Activated naive CD4-positive, alpha-beta T cell (primary cell): ENCODE data around the gene KCNMB1.
A peak's percentile ranks its signal among the peaks of the same experiment; 100 is the strongest.

Experiments used
- DNase-seq, 4 experiments: peaks; one replicate each; lab custom pipeline; 2025; lab: John Stamatoyannopoulos, UW

Gene KCNMB1

GRCh38 chr5:170414786-170415185, 25.6 kb upstream of the KCNMB1 start:
- no peak for DNase-seq

DNA sequence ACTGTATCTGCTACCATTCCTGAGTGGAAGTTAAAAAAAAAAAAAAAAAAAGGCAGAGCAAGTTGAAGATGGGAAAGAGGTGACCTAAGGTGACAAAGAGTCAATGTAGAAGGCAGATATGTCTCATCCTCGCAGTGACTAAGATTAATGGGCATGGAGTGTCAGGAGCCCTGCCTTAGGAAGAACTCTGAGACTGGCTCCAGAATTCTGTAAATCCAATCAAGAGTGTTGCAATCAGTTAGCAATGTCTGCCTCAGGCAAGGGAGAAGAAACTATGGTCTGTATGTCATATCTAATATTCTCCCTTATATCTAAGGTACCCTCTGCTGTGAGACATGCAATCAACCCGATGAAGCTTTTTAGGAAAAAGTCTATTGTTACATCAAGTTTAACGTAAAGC, 24.7 kb upstream of the KCNMB1 start:
- DNase-seq: no peak

- no peak for DNase-seq
Measured at GRCh38 chr5:170411100-170411499, 21.9 kb upstream of the KCNMB1 start.

DNA sequence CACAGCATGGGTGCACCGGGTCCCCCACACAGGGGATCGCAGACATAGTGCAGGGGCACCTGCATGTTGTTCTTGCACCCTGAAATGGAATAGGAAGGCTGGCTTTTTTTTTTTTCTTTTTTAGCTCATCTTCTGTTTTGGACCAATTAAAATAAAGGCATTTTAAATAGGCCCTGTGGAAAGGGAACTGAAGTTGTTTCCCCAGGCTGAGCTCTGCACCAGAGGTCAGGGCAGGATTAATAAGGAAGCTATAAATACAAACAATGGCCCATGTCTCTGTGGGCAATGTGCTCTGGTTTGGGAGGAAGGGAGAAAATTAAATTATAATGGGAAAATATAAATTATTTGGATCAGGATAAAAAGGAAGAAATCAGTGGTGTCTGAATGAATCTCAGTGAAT, 21.2 kb upstream of the KCNMB1 start:
- no peak for DNase-seq

DNA sequence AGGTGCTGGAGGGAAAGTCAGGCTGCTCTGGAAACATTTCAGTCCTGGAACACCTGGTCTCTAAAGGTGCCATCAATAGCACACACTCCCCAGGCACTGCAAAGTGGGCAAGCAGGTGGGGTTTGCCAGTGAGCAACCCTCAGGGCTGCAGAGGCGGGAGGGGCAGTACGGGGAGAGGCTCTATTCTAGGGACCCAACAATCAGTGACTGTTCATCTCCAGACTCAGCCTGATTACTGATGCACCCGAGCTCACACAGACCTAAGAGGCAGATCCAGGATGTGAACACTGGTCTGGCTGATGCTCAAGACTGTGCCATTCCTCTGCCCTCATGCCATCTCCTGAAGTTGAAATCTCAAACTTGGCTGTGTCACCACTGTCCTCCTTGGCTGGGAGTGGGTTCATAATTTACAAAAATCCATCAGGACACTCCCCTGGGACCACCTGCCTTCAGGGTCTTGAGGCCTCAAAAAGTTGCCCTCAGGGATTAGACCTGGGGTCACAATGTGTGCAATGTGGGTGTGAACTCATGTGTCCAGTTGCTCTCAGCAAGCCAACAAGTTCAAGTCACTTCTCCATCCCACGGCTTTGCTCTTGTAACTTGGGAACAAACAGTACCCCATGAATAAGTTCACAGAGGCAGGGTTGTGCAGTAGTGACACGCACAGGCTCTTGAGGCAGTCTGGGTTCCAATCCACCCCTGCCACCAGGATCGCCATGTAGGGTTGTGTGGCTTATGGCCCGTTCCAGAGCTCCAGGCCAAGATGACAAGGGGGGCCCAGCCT, 19.9 kb upstream of the KCNMB1 start:
- DNase-seq: no peak

- no peak for DNase-seq
Measured at GRCh38 chr5:170408226-170408625, 19.1 kb upstream of the KCNMB1 start.

DNA sequence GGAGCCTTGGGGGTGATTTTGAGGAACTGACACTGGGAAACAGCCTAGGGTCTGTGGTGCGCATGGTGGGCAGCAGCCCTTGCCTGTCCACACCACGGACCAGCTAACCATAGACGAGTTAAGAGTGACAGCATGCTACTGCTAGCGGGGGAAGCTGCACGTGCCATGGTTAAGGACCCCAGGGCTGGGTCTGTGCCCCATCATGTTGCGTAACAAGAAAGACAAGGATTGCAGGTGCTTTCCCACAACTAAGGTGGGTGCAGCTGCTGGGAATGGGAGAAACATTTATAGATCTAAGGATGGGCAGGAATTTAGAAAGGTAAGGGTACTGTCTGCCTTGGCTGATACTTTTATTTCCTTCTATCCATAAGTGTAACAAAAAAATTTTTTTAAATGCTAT, 17.9 kb upstream of the KCNMB1 start:
- DNase-seq: no peak

DNA sequence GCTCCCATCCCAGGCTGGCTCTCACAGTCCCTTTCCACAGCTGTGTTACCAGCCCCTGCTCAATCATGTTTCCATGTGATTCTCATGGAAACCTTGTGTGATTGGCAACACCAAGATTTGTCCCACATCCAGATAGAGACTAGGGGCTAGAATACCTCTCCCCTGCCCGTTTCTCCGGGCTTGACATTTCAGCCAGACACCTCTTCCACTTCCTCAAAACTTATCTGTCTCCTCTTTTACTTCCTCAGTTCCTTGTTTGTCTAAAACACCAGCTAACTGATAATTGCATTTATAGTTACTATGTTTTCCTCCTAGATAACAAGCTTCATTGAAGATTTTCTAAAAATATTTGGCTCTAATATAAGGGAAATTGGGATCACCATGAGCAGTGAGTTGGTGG, 16.6 kb upstream of the KCNMB1 start:
- no peak for DNase-seq

- DNase-seq: no peak
Measured at GRCh38 chr5:170404398-170404797, 15.2 kb upstream of the KCNMB1 start.

- DNase-seq: no peak
Measured at GRCh38 chr5:170403675-170404074, 14.5 kb upstream of the KCNMB1 start.

GRCh38 chr5:170402508-170402907, 13.3 kb upstream of the KCNMB1 start:
- DNase-seq: no peak

GRCh38 chr5:170397059-170397458, 7.9 kb upstream of the KCNMB1 start:
- DNase-seq: no peak

DNA sequence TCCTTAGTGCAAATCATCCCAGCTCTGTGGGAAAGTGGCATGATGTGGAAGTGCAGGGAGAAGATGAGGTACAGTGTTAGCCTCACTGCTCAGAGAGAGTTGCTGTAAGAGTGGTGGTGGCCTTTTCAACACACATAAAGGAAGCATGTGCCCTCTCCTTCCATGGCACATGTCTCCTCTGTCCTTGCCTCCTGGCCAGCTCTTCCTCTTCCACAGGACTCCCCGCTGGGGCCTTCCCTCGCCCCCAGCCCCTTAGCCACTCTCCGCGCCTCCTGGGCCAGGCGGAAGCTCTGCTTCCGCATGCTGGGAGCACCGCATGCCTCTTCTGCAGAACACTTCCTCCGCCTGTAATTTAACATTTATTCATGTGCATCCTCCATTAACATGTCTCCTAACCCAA, 4.8 kb upstream of the KCNMB1 start:
- DNase-seq: no peak

GRCh38 chr5:170393235-170393634, 4.1 kb upstream of the KCNMB1 start:
- DNase-seq: peak in 2 of 4 experiments; percentile 3 to 6

- DNase-seq: no peak
Measured at GRCh38 chr5:170390472-170390871, 1.3 kb upstream of the KCNMB1 start.

- no peak for DNase-seq
Measured at GRCh38 chr5:170389550-170389892, 354 bp upstream of the KCNMB1 start.

DNA sequence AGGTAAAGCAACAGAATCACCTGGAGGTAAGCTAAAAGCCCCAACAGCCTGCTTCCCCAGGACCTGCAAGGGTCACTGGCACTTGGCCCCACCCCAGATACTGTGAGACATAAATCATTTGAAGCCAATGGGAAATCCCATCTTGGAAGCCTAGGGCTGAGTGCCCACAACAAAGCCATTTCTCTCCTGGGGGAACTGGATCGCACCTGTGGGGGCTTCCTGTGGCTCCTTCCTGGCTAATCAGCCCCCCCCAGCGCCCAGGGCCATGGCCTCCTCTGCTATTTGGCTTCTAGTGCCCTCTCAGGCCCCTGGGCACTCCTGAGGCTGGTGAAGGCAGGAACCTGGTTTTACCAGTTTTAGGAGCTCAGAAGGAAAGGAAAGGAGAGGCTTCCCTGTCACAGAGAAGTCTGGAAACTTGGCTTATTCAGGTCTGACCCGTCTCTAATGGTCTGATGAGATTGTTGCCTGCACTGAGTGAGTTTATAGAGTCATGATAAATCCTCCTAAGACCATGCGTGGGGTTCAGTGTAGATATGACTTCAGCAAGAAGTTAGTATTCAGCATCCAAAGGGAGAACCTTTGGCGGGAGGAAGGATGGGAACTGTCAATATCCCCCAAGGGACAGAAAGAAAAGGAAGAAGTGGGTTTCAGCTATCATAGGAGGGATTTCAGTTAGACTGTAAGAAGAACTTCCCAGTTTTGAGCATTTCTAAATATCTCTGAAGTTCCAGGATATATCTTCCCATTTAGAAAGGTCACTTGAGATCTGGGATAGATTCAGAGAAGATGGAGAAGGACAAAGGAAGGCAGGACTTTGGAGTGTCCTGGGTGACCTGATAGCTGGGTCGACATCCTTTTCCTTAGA, 1.2 kb downstream of the KCNMB1 start:
- DNase-seq: no peak

DNA sequence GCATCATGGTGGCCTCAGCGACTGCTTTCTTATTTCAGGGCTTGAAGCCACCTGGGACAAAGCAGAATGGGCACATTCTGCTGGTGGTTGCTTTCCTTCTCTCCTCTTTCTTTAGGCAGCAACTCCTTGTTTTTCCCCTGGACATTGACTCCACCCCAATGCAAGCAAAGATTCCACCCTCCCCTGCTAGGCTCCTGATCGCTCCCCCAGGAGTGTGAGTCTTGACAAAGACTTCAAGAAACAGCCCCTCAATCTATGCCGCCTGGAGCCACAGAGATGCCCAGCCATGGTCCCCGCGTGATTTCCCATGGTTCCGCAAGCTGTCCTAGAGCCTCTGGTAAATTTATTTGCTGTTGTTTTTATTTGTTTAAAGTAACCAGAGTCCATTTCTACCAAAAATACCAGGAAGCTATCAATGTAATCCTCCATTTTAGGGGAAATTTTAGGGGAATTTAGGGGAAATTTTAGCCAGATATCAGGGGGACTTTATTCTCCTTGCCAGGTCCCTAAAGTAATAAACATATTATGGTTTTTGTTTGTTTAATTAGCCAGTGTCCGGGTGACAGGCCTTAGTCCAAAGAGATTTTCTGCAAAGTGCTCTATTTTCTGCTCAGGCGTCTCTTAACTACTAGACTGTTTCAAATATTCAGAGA, 2.3 kb downstream of the KCNMB1 start:
- DNase-seq: no peak

DNA sequence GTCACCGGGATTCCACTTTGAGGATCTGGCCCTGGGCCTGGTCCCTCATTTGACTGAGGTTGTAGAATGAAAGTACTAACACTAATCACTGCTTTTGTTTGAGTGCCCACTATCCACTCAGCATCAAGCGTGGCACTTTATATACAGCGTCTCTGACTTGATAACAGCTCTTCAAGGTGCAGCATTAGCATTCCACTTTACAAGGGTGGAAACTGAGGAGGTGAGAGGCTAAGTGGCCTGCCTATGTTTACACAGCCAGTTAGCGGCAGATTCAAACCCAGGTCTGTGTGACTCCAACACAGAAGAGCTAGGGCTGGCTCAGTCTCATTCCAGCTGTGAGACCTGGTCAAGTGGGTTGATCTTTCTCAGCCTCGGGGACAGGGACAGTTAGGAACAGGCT, 5.9 kb downstream of the KCNMB1 start:
- no peak for DNase-seq

GRCh38 chr5:170382790-170383189, 6.4 kb downstream of the KCNMB1 start:
- DNase-seq: no peak

DNA sequence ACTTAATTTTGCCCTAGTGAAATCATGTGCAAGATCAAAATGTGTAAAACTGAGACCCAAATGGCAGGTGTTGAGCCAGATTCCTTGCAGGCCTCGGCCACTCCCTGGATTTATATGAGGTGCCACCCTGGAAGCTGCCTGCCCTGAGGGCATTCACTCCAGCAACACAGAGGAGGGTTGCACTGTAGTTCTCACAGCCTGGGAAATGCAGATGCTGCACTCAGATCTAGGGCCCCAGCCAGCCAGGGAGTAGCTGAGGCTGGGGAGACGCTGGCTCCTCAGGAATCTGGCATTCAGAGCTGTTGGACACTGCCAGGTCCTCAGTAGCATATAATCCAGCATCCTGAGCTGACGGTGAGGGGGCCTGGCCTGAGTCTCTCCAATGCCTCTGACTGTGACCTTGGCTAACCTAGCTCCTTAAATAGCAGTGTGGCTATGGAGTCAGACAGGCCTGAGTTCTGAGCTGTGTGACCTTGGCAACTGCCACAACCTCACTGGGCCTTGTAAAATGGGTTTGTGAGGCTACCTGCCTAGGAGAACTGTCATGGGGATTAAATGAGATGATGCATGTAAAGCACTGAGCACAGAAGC, 8.7 kb downstream of the KCNMB1 start:
- DNase-seq: no peak

DNA sequence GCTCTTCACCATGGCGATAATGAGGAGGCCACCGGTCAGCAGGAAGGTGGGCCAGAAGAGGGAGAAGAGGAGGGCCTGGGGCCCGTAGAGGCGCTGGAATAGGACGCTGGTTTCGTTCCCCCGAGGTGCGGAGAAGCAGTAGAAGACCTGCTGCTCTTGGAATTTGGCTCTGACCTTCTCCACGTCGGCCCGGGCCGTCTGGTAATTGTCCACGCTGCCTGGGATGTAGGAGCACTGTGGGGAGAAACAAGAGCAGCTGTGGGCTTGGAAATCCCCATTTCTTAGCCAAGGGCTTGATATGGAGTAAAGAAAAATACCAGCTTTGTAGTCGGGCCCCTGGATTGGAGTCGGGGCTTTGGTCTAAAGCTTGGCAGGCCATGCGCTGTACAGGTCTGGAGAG, 10.4 kb downstream of the KCNMB1 start:
- no peak for DNase-seq

GRCh38 chr5:170377027-170377426, 12.1 kb downstream of the KCNMB1 start:
- no peak for DNase-seq
